HG03469 (cell line): ENCODE data around the gene FKBP5.
"Not testable (repeated sequence)": the region's sequence is repeated elsewhere in the genome, so short reads cannot be mapped to it uniquely, and the experiment has no call there.

ENCODE experiments used
- ATAC-seq: cut with Tn5 transposase; IDR thresholded peaks from one replicate; pipeline ENCODE4 v1.9.1; 2021; ENCODE audit warnings: mild to moderate bottlenecking, moderate library complexity, moderate number of reproducible peaks; ENCODE audit not compliant: unreplicated experiment

FKBP5 gene

GRCh38 chr6:35688605-35689322 is at the start of gene FKBP5:
FKBP5 (minus strand) TSS chr6:35688915; CDS start chr6:35642824, 46,091 bp downstream.
- ATAC-seq: peak; percentile 62

GRCh38 chr6:35737413-35738211 is 48.9 kb upstream of the FKBP5 start:
- ATAC-seq: no peak

- ATAC-seq: no peak
Measured at GRCh38 chr6:35736982-35737412, 48.3 kb upstream of the FKBP5 start, which contains the start of gene ARMC12. ARMC12 (plus strand) TSS chr6:35737032; CDS start chr6:35737109, 77 bp downstream.

- ATAC-seq: no peak
Measured at GRCh38 chr6:35736253-35736894, 47.7 kb upstream of the FKBP5 start.

- no peak for ATAC-seq
Measured at GRCh38 chr6:35735452-35735851, 46.7 kb upstream of the FKBP5 start.

GRCh38 chr6:35734319-35734718 is 45.6 kb upstream of the FKBP5 start:
- not testable (repeated sequence) for ATAC-seq

- ATAC-seq: no peak
Measured at GRCh38 chr6:35733633-35734032, 44.9 kb upstream of the FKBP5 start.

- no peak for ATAC-seq
Measured at GRCh38 chr6:35731736-35732532, 43.2 kb upstream of the FKBP5 start.

GRCh38 chr6:35731414-35731735 is 42.7 kb upstream of the FKBP5 start:
- ATAC-seq: no peak

GRCh38 chr6:35730745-35731413 is 42.2 kb upstream of the FKBP5 start:
- ATAC-seq: no peak

GRCh38 chr6:35729722-35730121 is 41.0 kb upstream of the FKBP5 start:
- no peak for ATAC-seq

- ATAC-seq: no peak
Measured at GRCh38 chr6:35728683-35729678, 40.3 kb upstream of the FKBP5 start.

- ATAC-seq: no peak
Measured at GRCh38 chr6:35727935-35728682, 39.4 kb upstream of the FKBP5 start.

GRCh38 chr6:35727231-35727934 is 38.7 kb upstream of the FKBP5 start:
- no peak for ATAC-seq

- ATAC-seq: no peak
Measured at GRCh38 chr6:35725721-35726438, 37.2 kb upstream of the FKBP5 start.

- ATAC-seq: no peak
Measured at GRCh38 chr6:35725081-35725708, 36.5 kb upstream of the FKBP5 start.

GRCh38 chr6:35724471-35724870 is 35.8 kb upstream of the FKBP5 start:
- ATAC-seq: no peak
